Thyroid gland (tissue), 4 donors: ENCODE results near the gene RPS14. TPM values are rescaled to one million over a fixed set of nuclear protein-coding genes. Genes with fewer than 3 reads are reported as not detected.

ENCODE experiments used
- DNase-seq, 2 donors: peaks; one replicate each; pipeline ENCODE4 v3.0.0-alpha.2; 2019
- H3K27ac ChIP-seq, 3 donors: fragments of 200-600 bp; sonication (generic); 1 replicate in 2 of 3; 2 replicates in 1 of 3; pipeline ENCODE4 v1.5.1; 2016 to 2019; ENCODE audit warnings: mild to moderate bottlenecking in 1 of 3, moderate library complexity in 1 of 3
- H3K27me3 ChIP-seq: fragments of 200-600 bp; sonication (generic); one replicate; pipeline ENCODE4 v1.5.1; 2019
- H3K36me3 ChIP-seq, 2 donors: fragments of 200-600 bp; sonication (generic); one replicate each; pipeline ENCODE4 v1.5.1; 2016 to 2019
- H3K4me1 ChIP-seq, 2 donors: fragments of 200-600 bp; sonication (generic); one replicate each; pipeline ENCODE4 v1.5.1; 2017 to 2019
- H3K4me3 ChIP-seq, 3 donors: fragments of 200-600 bp; sonication (generic); replicated peaks in 1 of 3; 1 replicate in 2 of 3; 2 replicates in 1 of 3; pipeline ENCODE4 v1.5.1; 2016; ENCODE audit warnings: mild to moderate bottlenecking in 1 of 3
- H3K9me3 ChIP-seq: fragments of 200-600 bp; sonication (generic); one replicate; pipeline ENCODE4 v1.5.1; 2017
- POLR2A ChIP-seq, 2 donors: fragments of 450-650 bp; IDR thresholded peaks; one replicate each; pipeline ENCODE4 v1.6.1; 2017; ENCODE audit warnings: antibody characterized with exemption in 2 of 2, mild to moderate bottlenecking in 2 of 2, moderate library complexity in 1 of 2
- WGBS, 2 donors: methylation state at CpG; one replicate each; pipeline ENCODE4 v1.1.5; 2017; 5-methylcytosine and 5-hydroxymethylcytosine counted together
- intact Hi-C: fragments of 100-400 bp; cut with DNase I; formaldehyde crosslinking; loops from one replicate; pipeline ENCODE4 v1.15.1; 2023
- total RNA-seq, 4 donors: library from RNA; depleted of rRNA; stranded (reverse); fragments of >200 nt; gene quantifications; one replicate each; pipeline ENCODE4 v1.2.3, GENCODE V29; 2016
- TF ChIP-seq, protein P1 (sequence below), 6 experiments: fragments of 200-600 bp in 3 of 6; fragments of 450-650 bp in 3 of 6; sonication (generic) in 3 of 6; IDR thresholded peaks; one replicate each; pipeline ENCODE4 v1.5.1; 2016 to 2019; ENCODE audit warnings: antibody characterized with exemption in 6 of 6, mild to moderate bottlenecking in 2 of 6, inconsistent platforms in 1 of 6, moderate library complexity in 1 of 6

Gene RPS14
- total RNA-seq, 4 donors from 2014 or later = 2,017 to 5,540 (median 2,786) TPM

DNA sequence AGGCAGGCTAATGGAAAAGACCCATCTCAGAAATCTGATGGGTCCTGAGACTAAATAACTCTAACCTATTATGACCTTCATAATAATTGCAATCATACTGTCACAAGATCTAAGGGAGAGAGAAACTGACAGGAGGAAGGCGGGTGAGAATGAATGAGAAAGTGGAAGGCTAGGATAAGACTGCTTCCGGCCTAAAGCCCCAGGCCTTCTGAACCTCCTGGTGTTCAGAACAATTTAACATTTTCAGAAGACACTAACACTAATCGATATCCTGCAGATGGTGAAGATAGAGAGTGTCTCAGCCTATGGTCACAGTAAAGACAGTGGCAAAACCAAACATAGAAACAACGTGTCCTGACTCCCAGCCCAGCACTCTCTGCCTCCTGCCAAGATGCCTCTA is 1.2 kb downstream of the RPS14 start:
- Histone ChIP-seq H3K36me3 (peaks cover 39 to 42% of the 10 kb centered on the region in 2 donors), H3K27ac (peak overlapping the region in 2 of 3 donors; percentile 95 to 96), H3K4me3 (peak overlapping the region; percentile 43 to 69 (median 49)), H3K9me3 (no peaks in the 10 kb centered on the region), H3K27me3 (no peaks in the 10 kb centered on the region), H3K4me1 (peaks cover 9 to 13% of the 10 kb centered on the region in 2 donors)
- 25 to 29% methylated on average over 4 of the region's 4 CpGs for WGBS, 2 donors
- intact Hi-C loops = no loop called here
- no peak for TF ChIP-seq POLR2A (IDR thresholded peaks at IDR 0.05)
- TF ChIP-seq, protein P1, sequence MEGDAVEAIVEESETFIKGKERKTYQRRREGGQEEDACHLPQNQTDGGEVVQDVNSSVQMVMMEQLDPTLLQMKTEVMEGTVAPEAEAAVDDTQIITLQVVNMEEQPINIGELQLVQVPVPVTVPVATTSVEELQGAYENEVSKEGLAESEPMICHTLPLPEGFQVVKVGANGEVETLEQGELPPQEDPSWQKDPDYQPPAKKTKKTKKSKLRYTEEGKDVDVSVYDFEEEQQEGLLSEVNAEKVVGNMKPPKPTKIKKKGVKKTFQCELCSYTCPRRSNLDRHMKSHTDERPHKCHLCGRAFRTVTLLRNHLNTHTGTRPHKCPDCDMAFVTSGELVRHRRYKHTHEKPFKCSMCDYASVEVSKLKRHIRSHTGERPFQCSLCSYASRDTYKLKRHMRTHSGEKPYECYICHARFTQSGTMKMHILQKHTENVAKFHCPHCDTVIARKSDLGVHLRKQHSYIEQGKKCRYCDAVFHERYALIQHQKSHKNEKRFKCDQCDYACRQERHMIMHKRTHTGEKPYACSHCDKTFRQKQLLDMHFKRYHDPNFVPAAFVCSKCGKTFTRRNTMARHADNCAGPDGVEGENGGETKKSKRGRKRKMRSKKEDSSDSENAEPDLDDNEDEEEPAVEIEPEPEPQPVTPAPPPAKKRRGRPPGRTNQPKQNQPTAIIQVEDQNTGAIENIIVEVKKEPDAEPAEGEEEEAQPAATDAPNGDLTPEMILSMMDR (IDR thresholded peaks at IDR 0.05) = no peak
- DNase-seq = no peak

DNA sequence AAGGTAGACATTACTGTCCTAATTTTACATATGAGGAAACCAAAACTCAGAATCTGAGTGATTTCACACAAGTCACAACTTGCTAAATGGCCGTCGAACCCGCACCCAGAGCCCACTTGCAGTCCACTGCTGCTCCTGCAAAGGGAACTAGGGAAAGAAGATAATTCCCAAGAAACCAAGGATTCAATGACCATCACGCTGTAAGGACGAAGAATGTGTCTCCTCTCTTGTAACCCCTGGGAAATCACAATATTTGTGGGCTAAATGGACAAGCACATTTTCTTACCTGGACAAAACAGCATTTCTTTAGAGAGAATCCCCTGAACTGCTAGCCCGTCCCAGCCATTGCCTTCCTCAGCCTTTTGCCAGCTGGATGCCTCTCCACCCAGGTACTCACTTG is 2.4 kb downstream of the RPS14 start:
- no peak for DNase-seq
- Histone ChIP-seq H3K4me3 (no peak overlapping the region), H3K27ac (no peak overlapping the region), H3K36me3 (peaks cover 40 to 45% of the 10 kb centered on the region in 2 donors), H3K27me3 (no peaks in the 10 kb centered on the region), H3K9me3 (no peaks in the 10 kb centered on the region), H3K4me1 (peaks cover 9 to 13% of the 10 kb centered on the region in 2 donors)
- TF ChIP-seq, protein P1 (IDR thresholded peaks at IDR 0.05) = no peak
- TF ChIP-seq POLR2A (IDR thresholded peaks at IDR 0.05) = no peak
- intact Hi-C loops = no loop called here
- WGBS, 2 donors = 91 to 95% methylated on average over 6 of the region's 6 CpGs

DNA sequence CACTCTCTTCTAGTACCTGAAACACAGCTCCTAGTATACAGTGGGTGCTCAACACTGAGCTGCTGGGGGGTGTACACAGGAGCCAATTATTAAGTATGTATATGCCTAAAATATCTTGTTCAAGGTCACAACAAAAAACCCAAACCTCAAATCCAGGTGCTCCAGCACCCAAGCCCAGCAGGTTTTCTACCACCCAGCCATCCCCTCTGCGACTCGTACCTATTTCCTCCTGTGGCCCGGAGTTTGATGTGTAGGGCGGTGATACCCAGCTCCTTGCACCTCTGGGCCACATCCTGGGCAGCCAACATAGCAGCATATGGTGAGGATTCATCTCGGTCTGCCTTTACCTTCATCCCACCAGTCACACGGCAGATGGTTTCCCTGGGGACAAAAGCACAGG is 3.0 kb downstream of the RPS14 start:
- H3K36me3 ChIP-seq = peaks cover 40 to 45% of the 10 kb centered on the region in 2 donors

DNA sequence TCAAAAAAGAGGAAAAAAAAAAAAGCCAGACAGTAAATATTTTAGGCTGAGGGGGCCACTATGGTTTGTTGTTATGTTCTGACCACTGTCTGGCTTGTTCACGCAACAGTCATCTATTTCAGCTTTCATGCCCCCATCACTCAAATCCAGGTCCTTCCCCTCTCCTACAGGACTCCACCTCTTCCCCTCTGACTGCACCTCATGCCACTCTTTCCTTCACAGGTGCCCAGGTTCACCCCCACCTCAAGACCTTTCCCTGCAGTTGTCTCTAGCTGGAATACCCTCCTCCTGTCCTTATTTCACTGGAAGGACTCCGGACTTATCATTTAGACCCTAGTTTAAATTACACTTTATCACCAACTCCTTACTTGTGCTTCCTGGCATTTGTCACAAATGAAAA is 3.5 kb downstream of the RPS14 start:
- Histone ChIP-seq H3K27ac (no peak overlapping the region), H3K9me3 (no peaks in the 10 kb centered on the region), H3K4me3 (no peak overlapping the region), H3K4me1 (peaks cover 9 to 13% of the 10 kb centered on the region in 2 donors), H3K27me3 (no peaks in the 10 kb centered on the region), H3K36me3 (peaks cover 40 to 45% of the 10 kb centered on the region in 2 donors)
- no peak for TF ChIP-seq POLR2A (IDR thresholded peaks at IDR 0.05)
- TF ChIP-seq, protein P1 (IDR thresholded peaks at IDR 0.05) = no peak
- no peak for DNase-seq
- intact Hi-C loops = no loop called here
- 94% methylated on average over 2 of the region's 2 CpGs for WGBS, 2 donors

More for the DNA sequence above, 3.0 kb downstream of the RPS14 start:
- Histone ChIP-seq H3K4me1 (peaks cover 9 to 13% of the 10 kb centered on the region in 2 donors), H3K27me3 (no peaks in the 10 kb centered on the region), H3K4me3 (no peak overlapping the region), H3K27ac (no peak overlapping the region), H3K9me3 (no peaks in the 10 kb centered on the region)
- 90 to 91% methylated on average over 6 of the region's 6 CpGs for WGBS, 2 donors
- TF ChIP-seq, protein P1 (IDR thresholded peaks at IDR 0.05) = no peak
- TF ChIP-seq POLR2A (IDR thresholded peaks at IDR 0.05) = no peak
- DNase-seq = no peak
- intact Hi-C loops = no loop called here

DNA sequence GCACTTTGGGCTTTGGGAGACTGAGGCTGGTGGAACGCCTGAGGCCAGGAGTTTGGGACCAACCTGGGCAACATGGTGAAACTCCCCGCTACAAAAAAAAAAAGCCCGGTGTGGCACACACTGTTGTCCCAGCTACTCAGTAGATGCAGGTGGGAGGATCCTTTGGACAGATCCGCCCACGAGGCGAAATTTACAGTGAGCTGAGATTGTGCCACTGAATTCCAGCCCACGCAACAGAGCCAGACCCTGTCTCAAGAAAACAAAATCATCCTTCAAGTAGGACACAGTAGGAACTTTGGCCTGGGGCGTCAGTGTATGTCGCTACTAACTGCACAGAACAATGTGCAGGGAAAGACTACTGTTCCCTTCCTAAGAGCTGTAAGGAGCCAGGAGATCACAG is 4.8 kb downstream of the RPS14 start:
- no peak overlapping the region for H3K27ac ChIP-seq
- H3K36me3 ChIP-seq = peaks cover 40 to 45% of the 10 kb centered on the region in 2 donors
- TF ChIP-seq, protein P1 (IDR thresholded peaks at IDR 0.05) = no peak
- TF ChIP-seq POLR2A (IDR thresholded peaks at IDR 0.05) = no peak
- no peak for DNase-seq
- no peaks in the 10 kb centered on the region for H3K27me3 ChIP-seq
- intact Hi-C loops = no loop called here
- peaks cover 9 to 13% of the 10 kb centered on the region in 2 donors for H3K4me1 ChIP-seq
- WGBS, 2 donors = 92% methylated on average over 6 to 9 of the region's 9 CpGs
- no peaks in the 10 kb centered on the region for H3K9me3 ChIP-seq
- H3K4me3 ChIP-seq = no peak overlapping the region
